H9 (cell line): ENCODE measurements around the gene DHCR7. TPM values are rescaled to one million over a fixed set of nuclear protein-coding genes. Genes with fewer than 3 reads are reported as not detected.

Source experiments
- DNase-seq: peaks from one replicate; pipeline ENCODE4 v3.0.0-alpha.2; 2017
- H2AFZ ChIP-seq: one replicate; pipeline ENCODE4 v1.6.1; 2013; ENCODE audit warnings: mild to moderate bottlenecking, low read length, control low read depth, moderate library complexity
- H2AK5ac ChIP-seq: 2 replicates; pipeline ENCODE4 v1.6.1; 2013; ENCODE audit warnings: low read length, control low read depth, mixed read lengths; ENCODE audit not compliant: insufficient read length
- H2BK120ac ChIP-seq: one replicate; pipeline ENCODE4 v1.6.1; 2013; ENCODE audit warnings: low read depth, mild to moderate bottlenecking, low read length, control low read depth, inconsistent platforms; ENCODE audit not compliant: poor library complexity, severe bottlenecking
- H2BK12ac ChIP-seq: 2 replicates; pipeline ENCODE4 v1.6.1; 2013; ENCODE audit warnings: low read length, control low read depth, mixed read lengths, low read depth; ENCODE audit not compliant: insufficient read length
- H2BK15ac ChIP-seq: 2 replicates; pipeline ENCODE4 v1.6.1; 2013; ENCODE audit warnings: low read depth, low read length, control low read depth
- H2BK20ac ChIP-seq: one replicate; pipeline ENCODE4 v1.6.1; 2013; ENCODE audit warnings: low read depth, mild to moderate bottlenecking, low read length, control low read depth, inconsistent platforms; ENCODE audit not compliant: poor library complexity, severe bottlenecking
- H2BK5ac ChIP-seq: 2 replicates; pipeline ENCODE4 v1.6.1; 2013; ENCODE audit warnings: low read length, control low read depth, mixed read lengths; ENCODE audit not compliant: insufficient read length
- H3K14ac ChIP-seq: 2 replicates; pipeline ENCODE4 v1.6.1; 2013; ENCODE audit warnings: low read length, control low read depth; ENCODE audit not compliant: insufficient read depth
- H3K18ac ChIP-seq: 2 replicates; pipeline ENCODE4 v1.6.1; 2013; ENCODE audit warnings: low read depth, mild to moderate bottlenecking, mixed read lengths, low read length, control low read depth; ENCODE audit not compliant: insufficient read length
- H3K23ac ChIP-seq: 2 replicates; pipeline ENCODE4 v1.6.1; 2013; ENCODE audit warnings: low read length, control low read depth, mixed read lengths, low read depth; ENCODE audit not compliant: insufficient read length
- H3K23me2 ChIP-seq: 2 replicates; pipeline ENCODE4 v1.6.1; 2013; ENCODE audit warnings: low read depth, mild to moderate bottlenecking, mixed read lengths, low read length, control low read depth; ENCODE audit not compliant: insufficient read length, poor library complexity, severe bottlenecking
- H3K27ac ChIP-seq: 2 replicates; pipeline ENCODE4 v1.5.1; 2013; ENCODE audit warnings: low read length, control low read depth, mixed read lengths, low read depth; ENCODE audit not compliant: insufficient read length
- H3K27me3 ChIP-seq: 2 replicates; pipeline ENCODE4 v1.6.1; 2013; ENCODE audit warnings: low read length, control low read depth, inconsistent platforms; ENCODE audit not compliant: insufficient read depth
- H3K4ac ChIP-seq: 2 replicates; pipeline ENCODE4 v1.6.1; 2013; ENCODE audit warnings: low read depth, mild to moderate bottlenecking, control low read depth, inconsistent platforms, low read length, moderate library complexity
- H3K4me1 ChIP-seq: 2 replicates; pipeline ENCODE4 v1.6.1; 2013; ENCODE audit warnings: low read length, control low read depth, inconsistent platforms; ENCODE audit not compliant: insufficient read depth
- H3K4me2 ChIP-seq: 2 replicates; pipeline ENCODE4 v1.6.1; 2013; ENCODE audit warnings: low read length, control low read depth, mixed read lengths; ENCODE audit not compliant: insufficient read length, insufficient read depth
- H3K56ac ChIP-seq: 2 replicates; pipeline ENCODE4 v1.6.1; 2013; ENCODE audit warnings: low read depth, mild to moderate bottlenecking, mixed read lengths, low read length, control low read depth; ENCODE audit not compliant: insufficient read length
- H3K79me1 ChIP-seq: 2 replicates; pipeline ENCODE4 v1.6.1; 2013; ENCODE audit warnings: low read depth, mild to moderate bottlenecking, moderate library complexity, low read length, control low read depth, inconsistent platforms; ENCODE audit not compliant: insufficient read depth, poor library complexity, severe bottlenecking
- H3K79me2 ChIP-seq: 2 replicates; pipeline ENCODE4 v1.6.1; 2013; ENCODE audit warnings: low read length, control low read depth, inconsistent platforms; ENCODE audit not compliant: insufficient read depth
- H3K9ac ChIP-seq: 2 replicates; pipeline ENCODE4 v1.6.1; 2013; ENCODE audit warnings: low read length, control low read depth, mixed read lengths; ENCODE audit not compliant: insufficient read length; ENCODE audit errors: extremely low read depth
- H3K9me3 ChIP-seq: one replicate; pipeline ENCODE4 v1.6.1; 2013; ENCODE audit warnings: low read depth, low read length, inconsistent platforms; ENCODE audit not compliant: control insufficient read depth
- H3T11ph ChIP-seq: one replicate; pipeline ENCODE4 v1.6.1; 2013; ENCODE audit warnings: mild to moderate bottlenecking, low read length, control low read depth, inconsistent platforms
- H4K20me1 ChIP-seq: one replicate; pipeline ENCODE4 v1.6.1; 2013; ENCODE audit not compliant: control insufficient read depth, insufficient read length, insufficient read depth
- H4K5ac ChIP-seq: 2 replicates; pipeline ENCODE4 v1.6.1; 2013; ENCODE audit warnings: low read depth, mild to moderate bottlenecking, mixed read lengths, low read length, control low read depth; ENCODE audit not compliant: insufficient read length
- H4K8ac ChIP-seq: replicated peaks from 2 replicates; pipeline ENCODE4 v1.6.1; 2013; ENCODE audit warnings: low read length, control low read depth, mixed read lengths, low read depth; ENCODE audit not compliant: insufficient read length
- H4K91ac ChIP-seq: 2 replicates; pipeline ENCODE4 v1.6.1; 2013; ENCODE audit warnings: low read depth, mild to moderate bottlenecking, moderate library complexity, mixed read lengths, low read length, control low read depth; ENCODE audit not compliant: insufficient read length
- H3K27ac Mint-ChIP-seq, 3 experiments: 2 replicates in 2 of 3; 3 replicates in 1 of 3; pipeline ENCODE4 v1.8.0; 2020 to 2021; ENCODE audit warnings: mixed read lengths in 3 of 3, mild to moderate bottlenecking in 1 of 3, moderate library complexity in 1 of 3
- H3K27me3 Mint-ChIP-seq: 2 replicates; pipeline ENCODE4 v1.8.0; 2021; ENCODE audit warnings: low read depth, mild to moderate bottlenecking, moderate library complexity, mixed read lengths
- H3K36me3 Mint-ChIP-seq, 3 experiments: 2 replicates in 2 of 3; 3 replicates in 1 of 3; pipeline ENCODE4 v1.8.0; 2020 to 2021; ENCODE audit warnings: low read depth in 3 of 3, mixed read lengths in 3 of 3; ENCODE audit not compliant: insufficient read depth in 1 of 3
- H3K4me1 Mint-ChIP-seq, 2 experiments: 2 replicates each; pipeline ENCODE4 v1.8.0; 2020; ENCODE audit warnings: mixed read lengths in 2 of 2
- H3K4me3 Mint-ChIP-seq, 2 experiments: 2 replicates in 1 of 2; 3 replicates in 1 of 2; pipeline ENCODE4 v1.8.0; 2020 to 2021; ENCODE audit warnings: mild to moderate bottlenecking in 2 of 2, mixed read lengths in 2 of 2, moderate library complexity in 1 of 2
- H3K9me3 Mint-ChIP-seq, 2 experiments: 2 replicates in 1 of 2; 3 replicates in 1 of 2; pipeline ENCODE4 v1.8.0; 2020; ENCODE audit warnings: mild to moderate bottlenecking in 2 of 2, mixed read lengths in 2 of 2, moderate library complexity in 1 of 2
- WGBS: extraction: QIAGEN DNeasy Blood & Tissue Kit; methylation state at CpG from one replicate; pipeline ENCODE4 v1.1.7; 2013; ENCODE audit warnings: missing lambda C conversion rate, low lambda C conversion rate, mixed read lengths; ENCODE audit not compliant: insufficient read length; ENCODE audit errors: extremely low coverage; 5-methylcytosine and 5-hydroxymethylcytosine counted together
- total RNA-seq: library from RNA; stranded (reverse); gene quantifications from 2 replicates; pipeline ENCODE4 v1.2.1, GENCODE V29; 2021
- TF ChIP-seq, protein P1 (sequence below): fragments of 200-600 bp; sonication (generic); conservative IDR thresholded peaks from 3 replicates; pipeline ENCODE4 v1.8.0; 2021; ENCODE audit warnings: antibody characterized with exemption, mild to moderate bottlenecking

The DHCR7 gene
- total RNA-seq, 1 experiment from 2014 or later, result 124 TPM

DNA sequence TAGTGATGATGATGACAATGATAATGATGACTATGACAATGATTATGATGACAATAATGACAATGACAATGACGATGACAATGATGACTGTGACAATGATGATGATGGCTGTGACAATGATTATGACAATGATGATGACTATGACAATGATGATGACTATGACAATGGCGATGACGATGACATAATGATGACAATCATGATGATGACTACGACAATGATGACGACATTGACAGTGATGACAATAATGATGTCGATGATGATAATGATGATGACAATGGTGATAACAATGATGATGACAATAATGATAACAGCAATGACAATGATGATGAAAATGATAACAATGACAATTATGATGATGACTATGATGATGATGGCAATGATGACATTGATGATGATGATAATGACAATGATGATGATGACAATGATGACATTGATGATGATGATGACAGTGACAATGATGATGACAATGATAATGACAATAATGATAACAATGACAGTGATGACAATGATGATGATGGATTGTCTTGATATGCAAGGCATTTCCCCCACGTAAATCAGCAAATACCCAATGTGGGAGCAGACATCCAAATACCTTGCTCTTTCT is 37.7 kb downstream of the DHCR7 start:
- Mint-ChIP-seq H3K4me3 (no peak overlapping the region), H3K9me3 (peaks cover 0 to 2% of the 10 kb centered on the region in 2 experiments; a peak in 2 of 5 replicates), H3K27ac (no peak overlapping the region), H3K27me3 (peaks cover 12% of the 10 kb centered on the region), H3K4me1 (no peaks in the 10 kb centered on the region), H3K36me3 (no peaks in the 10 kb centered on the region)
- Histone ChIP-seq H3K14ac (no peak overlapping the region), H3K79me1 (no peaks in the 10 kb centered on the region), H3K56ac (no peak overlapping the region), H3K4ac (no peak overlapping the region), H2BK12ac (no peak overlapping the region), H3K4me1 (no peaks in the 10 kb centered on the region), H4K8ac (no peak overlapping the region), H2AFZ (no peak overlapping the region), H3K23ac (no peak overlapping the region), H2BK20ac (no peak overlapping the region), H3K23me2 (no peaks in the 10 kb centered on the region), H2BK120ac (no peak overlapping the region), H3K18ac (no peak overlapping the region), H3K9ac (no peak overlapping the region), H3K9me3 (no peaks in the 10 kb centered on the region), H2BK5ac (no peak overlapping the region), H3K4me2 (no peak overlapping the region), H2AK5ac (no peak overlapping the region), H3T11ph (no peak overlapping the region), H2BK15ac (no peak overlapping the region), H4K20me1 (no peaks in the 10 kb centered on the region), H3K27ac (no peak overlapping the region), H4K91ac (no peak overlapping the region), H3K27me3 (peaks cover 2% of the 10 kb centered on the region; the same call in 1 of the 2 replicates), H4K5ac (no peak overlapping the region), H3K79me2 (no peaks in the 10 kb centered on the region)
- TF ChIP-seq, protein P1, sequence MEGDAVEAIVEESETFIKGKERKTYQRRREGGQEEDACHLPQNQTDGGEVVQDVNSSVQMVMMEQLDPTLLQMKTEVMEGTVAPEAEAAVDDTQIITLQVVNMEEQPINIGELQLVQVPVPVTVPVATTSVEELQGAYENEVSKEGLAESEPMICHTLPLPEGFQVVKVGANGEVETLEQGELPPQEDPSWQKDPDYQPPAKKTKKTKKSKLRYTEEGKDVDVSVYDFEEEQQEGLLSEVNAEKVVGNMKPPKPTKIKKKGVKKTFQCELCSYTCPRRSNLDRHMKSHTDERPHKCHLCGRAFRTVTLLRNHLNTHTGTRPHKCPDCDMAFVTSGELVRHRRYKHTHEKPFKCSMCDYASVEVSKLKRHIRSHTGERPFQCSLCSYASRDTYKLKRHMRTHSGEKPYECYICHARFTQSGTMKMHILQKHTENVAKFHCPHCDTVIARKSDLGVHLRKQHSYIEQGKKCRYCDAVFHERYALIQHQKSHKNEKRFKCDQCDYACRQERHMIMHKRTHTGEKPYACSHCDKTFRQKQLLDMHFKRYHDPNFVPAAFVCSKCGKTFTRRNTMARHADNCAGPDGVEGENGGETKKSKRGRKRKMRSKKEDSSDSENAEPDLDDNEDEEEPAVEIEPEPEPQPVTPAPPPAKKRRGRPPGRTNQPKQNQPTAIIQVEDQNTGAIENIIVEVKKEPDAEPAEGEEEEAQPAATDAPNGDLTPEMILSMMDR, result no peak
- DNase-seq, result no peak
- no CpG with 5 or more reads among the region's 7 CpGs for WGBS
